ENCODE results near the gene SYNE3. TPM values are rescaled to one million over a fixed set of nuclear protein-coding genes. Genes with fewer than 3 reads are reported as not detected.

Gene SYNE3
- total and polyA plus RNA-seq, 4 donors = 2.0 to 12.2 (median 5.4) TPM

DNA sequence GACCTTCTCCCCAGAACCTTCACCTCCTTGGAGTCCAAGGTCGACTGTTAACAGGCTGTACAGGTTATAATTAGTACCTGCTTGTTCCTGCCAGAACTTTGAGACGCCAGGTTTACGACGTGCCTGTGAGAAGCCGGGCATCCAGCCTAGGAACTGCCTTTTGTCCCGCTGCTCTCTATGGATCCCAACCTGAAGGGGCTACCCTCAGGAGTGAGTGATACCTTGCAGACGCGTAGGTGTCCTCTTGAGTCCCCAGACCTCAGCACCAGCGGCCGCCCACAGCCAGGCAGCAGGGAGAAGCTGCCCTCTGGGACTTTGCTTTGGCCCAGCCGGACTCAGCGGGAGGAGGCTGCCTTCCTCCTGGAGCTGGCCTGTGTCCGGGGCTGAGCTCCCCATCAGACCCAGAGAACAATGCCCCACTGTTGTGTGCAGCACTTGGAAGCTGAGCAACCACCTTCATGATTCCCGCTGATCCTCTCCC, 16.2 kb downstream of the SYNE3 start:
- Histone ChIP-seq H3K27ac (ENCODE audit: low read depth, low read length) (peak overlapping the region; percentile 73), H3K4me3 (ENCODE audit: low read depth, low read length) (no peak overlapping the region), H3K9me3 (ENCODE audit: control insufficient read depth, insufficient read depth, low read length) (no peaks in the 10 kb centered on the region), H3K27me3 (ENCODE audit: control insufficient read depth, insufficient read depth, low read length) (no peaks in the 10 kb centered on the region), H3K4me1 (ENCODE audit: control insufficient read depth, insufficient read depth, low read length) (peaks cover 64% of the 10 kb centered on the region), H3K36me3 (ENCODE audit: control insufficient read depth, insufficient read depth, low read length) (peaks cover 3% of the 10 kb centered on the region)
- WGBS (ENCODE audit: insufficient coverage) = 74% methylated on average over 13 of the region's 14 CpGs
- DNase-seq (ENCODE audit: low read depth in 4 of 6, low spot score in 6 of 6) = no peak

DNA sequence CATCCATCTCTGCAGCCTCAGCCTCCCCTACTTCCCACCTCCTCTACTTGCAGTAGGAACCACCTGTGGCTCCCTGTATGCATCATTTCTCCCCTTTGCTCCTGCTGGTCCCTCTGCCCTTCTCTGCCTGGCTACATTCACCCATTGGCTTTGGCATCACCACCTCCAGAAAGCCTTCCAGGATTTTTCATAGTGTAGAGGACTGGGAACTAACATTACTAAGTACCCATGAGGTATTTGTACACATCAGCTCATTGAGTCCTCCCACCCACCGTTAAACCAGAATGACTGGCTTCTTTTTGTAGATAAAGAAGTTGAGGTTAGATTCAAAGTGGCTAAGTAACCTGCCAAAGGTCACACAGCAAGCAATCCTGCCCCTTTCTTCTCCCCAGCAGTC, 17.1 kb downstream of the SYNE3 start:
- no peak for DNase-seq (ENCODE audit: low read depth in 4 of 6, low spot score in 6 of 6)
- Histone ChIP-seq H3K27ac (ENCODE audit: low read depth, low read length) (peak overlapping the region; percentile 57), H3K4me1 (ENCODE audit: control insufficient read depth, insufficient read depth, low read length) (peaks cover 73% of the 10 kb centered on the region), H3K27me3 (ENCODE audit: control insufficient read depth, insufficient read depth, low read length) (no peaks in the 10 kb centered on the region), H3K36me3 (ENCODE audit: control insufficient read depth, insufficient read depth, low read length) (peaks cover 3% of the 10 kb centered on the region), H3K4me3 (ENCODE audit: low read depth, low read length) (no peak overlapping the region), H3K9me3 (ENCODE audit: control insufficient read depth, insufficient read depth, low read length) (no peaks in the 10 kb centered on the region)
- no CpG with 5 or more reads among the region's 1 CpG for WGBS (ENCODE audit: insufficient coverage)

DNA sequence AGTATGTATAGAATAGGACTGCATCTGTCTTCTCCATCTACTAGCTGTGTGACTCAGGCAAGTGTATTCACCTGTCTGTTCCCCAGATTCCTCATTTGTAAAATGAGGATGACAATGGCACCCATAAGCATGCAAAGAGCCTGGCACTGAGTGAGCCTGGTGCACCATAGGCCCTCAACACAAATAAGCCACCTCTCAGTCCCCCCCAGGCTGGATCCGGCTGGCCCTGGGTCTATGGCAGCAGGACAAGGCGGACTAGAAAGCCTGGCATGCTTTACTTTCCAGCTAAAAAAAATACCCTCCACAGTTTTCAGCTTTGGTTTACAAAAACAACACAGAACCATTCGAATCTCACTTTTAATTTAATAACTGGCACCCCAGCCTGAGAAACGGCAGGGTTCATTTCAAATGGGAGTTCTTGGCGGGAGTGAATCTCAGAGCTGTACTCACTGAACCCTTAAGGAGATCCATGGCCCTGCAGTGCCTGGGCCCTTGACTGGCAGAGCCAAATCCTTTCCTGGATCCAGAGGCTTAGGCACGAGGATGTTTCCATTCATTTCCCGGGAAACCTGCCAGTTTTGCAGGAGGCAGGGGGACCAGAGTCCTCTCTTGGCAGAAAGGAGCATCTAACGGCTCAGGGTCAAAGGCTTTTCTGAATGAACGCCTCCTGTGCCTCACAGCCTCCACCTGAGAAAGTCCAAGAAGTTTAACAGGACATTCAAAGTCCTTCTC, 17.7 kb downstream of the SYNE3 start:
- Histone ChIP-seq H3K27me3 (ENCODE audit: control insufficient read depth, insufficient read depth, low read length) (no peaks in the 10 kb centered on the region), H3K4me1 (ENCODE audit: control insufficient read depth, insufficient read depth, low read length) (peaks cover 78% of the 10 kb centered on the region), H3K9me3 (ENCODE audit: control insufficient read depth, insufficient read depth, low read length) (no peaks in the 10 kb centered on the region), H3K27ac (ENCODE audit: low read depth, low read length) (peak overlapping the region; percentile 57), H3K36me3 (ENCODE audit: control insufficient read depth, insufficient read depth, low read length) (peaks cover 3% of the 10 kb centered on the region), H3K4me3 (ENCODE audit: low read depth, low read length) (no peak overlapping the region)
- DNase-seq (ENCODE audit: low read depth in 4 of 6, low spot score in 6 of 6) = peak in 3 of 6 donors; percentile 59 to 91 (median 59)
- WGBS (ENCODE audit: insufficient coverage) = 42% methylated on average over 8 of the region's 9 CpGs

DNA sequence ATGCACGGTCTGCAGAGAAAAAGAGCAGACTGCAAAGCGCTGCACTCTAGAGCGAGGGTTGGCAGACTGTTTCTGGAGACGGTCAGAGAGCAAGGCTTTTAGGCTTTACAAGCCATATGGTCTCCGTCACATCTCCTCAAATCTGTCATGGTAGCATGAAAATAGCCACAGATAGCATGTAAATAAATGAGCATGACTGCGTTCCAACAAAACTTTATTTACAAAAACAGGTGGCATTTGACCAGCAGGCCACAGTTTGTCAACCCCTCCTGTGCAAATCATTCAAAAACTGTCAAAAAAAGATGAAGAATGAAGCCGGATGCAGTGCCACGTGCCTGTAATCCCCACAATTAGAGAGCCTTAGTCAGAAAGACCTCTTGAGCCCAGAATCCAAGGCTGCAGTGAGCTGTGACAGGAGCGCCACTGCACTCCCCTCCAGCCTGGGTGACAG, 18.9 kb downstream of the SYNE3 start:
- H3K9me3 ChIP-seq (ENCODE audit: control insufficient read depth, insufficient read depth, low read length) = no peaks in the 10 kb centered on the region
- H3K27me3 ChIP-seq (ENCODE audit: control insufficient read depth, insufficient read depth, low read length) = no peaks in the 10 kb centered on the region
- H3K4me1 ChIP-seq (ENCODE audit: control insufficient read depth, insufficient read depth, low read length) = peaks cover 85% of the 10 kb centered on the region
- no peak overlapping the region for H3K4me3 ChIP-seq (ENCODE audit: low read depth, low read length)
- DNase-seq (ENCODE audit: low read depth in 4 of 6, low spot score in 6 of 6) = peak in 1 of 6 donors; percentile 64
- 69% methylated on average over 6 of the region's 9 CpGs for WGBS (ENCODE audit: insufficient coverage)
- H3K36me3 ChIP-seq (ENCODE audit: control insufficient read depth, insufficient read depth, low read length) = peaks cover 3% of the 10 kb centered on the region
- H3K27ac ChIP-seq (ENCODE audit: low read depth, low read length) = no peak overlapping the region

DNA sequence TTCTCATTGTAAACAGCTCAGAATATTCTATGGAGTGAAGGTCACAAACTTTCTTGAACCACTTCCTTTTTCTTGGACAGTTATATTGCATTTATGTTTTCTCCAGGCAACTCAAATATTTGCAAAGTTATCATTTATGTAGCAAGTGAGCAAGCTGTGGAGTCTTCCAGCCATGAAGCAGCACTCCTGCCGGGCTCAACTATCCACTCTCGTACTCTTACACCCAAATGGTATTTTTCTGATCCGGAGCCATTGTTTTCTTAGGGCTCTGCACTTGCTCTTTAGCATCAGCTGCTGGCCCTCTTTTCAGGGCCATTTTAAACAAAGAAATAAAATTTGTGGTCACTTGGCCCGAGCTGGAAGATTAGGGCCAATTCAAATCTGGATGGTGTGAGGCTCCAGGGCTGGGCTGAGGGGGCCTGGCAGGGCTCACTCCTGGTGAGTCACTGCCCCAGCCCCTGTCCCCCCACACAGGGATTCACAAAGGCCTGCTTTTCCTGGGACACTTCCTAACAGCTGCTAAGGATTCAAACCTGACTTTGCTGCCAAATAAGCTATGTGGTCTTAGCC, 19.7 kb downstream of the SYNE3 start:
- H3K27me3 ChIP-seq (ENCODE audit: control insufficient read depth, insufficient read depth, low read length) = no peaks in the 10 kb centered on the region
- H3K9me3 ChIP-seq (ENCODE audit: control insufficient read depth, insufficient read depth, low read length) = no peaks in the 10 kb centered on the region
- peak overlapping the region; percentile 4 for H3K27ac ChIP-seq (ENCODE audit: low read depth, low read length)
- no peak overlapping the region for H3K4me3 ChIP-seq (ENCODE audit: low read depth, low read length)
- H3K36me3 ChIP-seq (ENCODE audit: control insufficient read depth, insufficient read depth, low read length) = peaks cover 3% of the 10 kb centered on the region
- peak in 1 of 6 donors; percentile 87 for DNase-seq (ENCODE audit: low read depth in 4 of 6, low spot score in 6 of 6)
- 10% methylated on average over 4 of the region's 4 CpGs for WGBS (ENCODE audit: insufficient coverage)
- H3K4me1 ChIP-seq (ENCODE audit: control insufficient read depth, insufficient read depth, low read length) = peaks cover 81% of the 10 kb centered on the region

DNA sequence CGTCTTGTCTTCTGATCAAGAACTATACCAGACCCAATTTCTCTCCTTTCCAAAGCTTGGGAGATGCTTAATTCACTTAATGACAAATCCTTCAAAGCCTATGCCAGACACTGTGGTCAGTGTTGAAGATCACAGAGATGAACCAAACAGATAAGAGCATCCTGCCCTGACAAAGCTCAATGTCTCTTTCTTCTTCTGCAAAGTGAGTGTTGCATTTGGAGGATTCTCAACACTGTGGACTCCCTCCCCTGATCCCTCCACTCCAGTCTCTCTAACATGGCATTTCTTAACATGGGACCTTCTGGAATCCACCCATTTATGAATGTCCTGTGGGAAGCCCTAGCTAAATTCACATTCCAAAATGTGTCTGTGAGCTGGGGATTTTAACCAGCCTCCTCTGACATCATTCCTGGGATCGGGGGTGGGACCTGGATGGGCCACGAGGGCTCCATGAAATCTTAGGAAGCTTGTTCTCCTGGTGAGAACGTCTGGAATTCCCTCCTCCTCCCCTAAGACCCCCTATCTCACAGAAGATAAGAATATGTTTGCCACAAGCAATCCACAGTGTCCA, 20.3 kb downstream of the SYNE3 start:
- no peak overlapping the region for H3K4me3 ChIP-seq (ENCODE audit: low read depth, low read length)
- WGBS (ENCODE audit: insufficient coverage) = 39% methylated on average over 2 of the region's 4 CpGs
- peaks cover 76% of the 10 kb centered on the region for H3K4me1 ChIP-seq (ENCODE audit: control insufficient read depth, insufficient read depth, low read length)

DNA sequence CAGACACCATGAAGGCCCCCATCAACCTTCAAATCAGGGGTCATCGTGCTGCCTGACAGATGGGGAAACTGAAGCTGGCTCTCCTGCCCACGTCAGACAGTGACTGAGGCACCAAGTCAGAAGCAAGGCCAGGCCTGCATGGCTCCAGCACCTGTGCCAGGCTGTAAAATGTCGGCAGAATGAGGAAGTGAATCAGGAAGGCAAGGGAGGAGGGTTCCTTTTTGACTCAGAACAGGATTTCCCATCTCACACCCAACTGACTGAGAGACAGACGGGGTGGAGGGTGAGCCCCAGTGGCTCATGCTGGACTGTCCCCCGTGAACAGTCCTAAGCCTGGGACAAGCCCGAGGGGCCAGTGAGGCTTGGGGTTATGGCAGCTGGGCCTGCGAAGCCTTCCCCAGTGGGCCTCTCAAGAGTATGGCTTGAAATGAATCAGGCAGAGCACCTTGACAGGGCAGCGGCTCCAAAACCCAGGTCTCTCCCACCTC, 20.9 kb downstream of the SYNE3 start:
- H3K4me1 ChIP-seq (ENCODE audit: control insufficient read depth, insufficient read depth, low read length) = peaks cover 75% of the 10 kb centered on the region
- H3K27me3 ChIP-seq (ENCODE audit: control insufficient read depth, insufficient read depth, low read length) = no peaks in the 10 kb centered on the region
- no peak for DNase-seq (ENCODE audit: low read depth in 4 of 6, low spot score in 6 of 6)
- peaks cover 3% of the 10 kb centered on the region for H3K36me3 ChIP-seq (ENCODE audit: control insufficient read depth, insufficient read depth, low read length)
- WGBS (ENCODE audit: insufficient coverage) = 88% methylated on average over 4 of the region's 8 CpGs
- H3K4me3 ChIP-seq (ENCODE audit: low read depth, low read length) = no peak overlapping the region
- H3K9me3 ChIP-seq (ENCODE audit: control insufficient read depth, insufficient read depth, low read length) = no peaks in the 10 kb centered on the region
- H3K27ac ChIP-seq (ENCODE audit: low read depth, low read length) = peak overlapping the region; percentile 68

More for the DNA sequence above, 20.3 kb downstream of the SYNE3 start:
- Histone ChIP-seq H3K27ac (ENCODE audit: low read depth, low read length) (peak overlapping the region; percentile 4), H3K27me3 (ENCODE audit: control insufficient read depth, insufficient read depth, low read length) (no peaks in the 10 kb centered on the region), H3K36me3 (ENCODE audit: control insufficient read depth, insufficient read depth, low read length) (peaks cover 3% of the 10 kb centered on the region), H3K9me3 (ENCODE audit: control insufficient read depth, insufficient read depth, low read length) (no peaks in the 10 kb centered on the region)
- DNase-seq (ENCODE audit: low read depth in 4 of 6, low spot score in 6 of 6) = no peak

DNA sequence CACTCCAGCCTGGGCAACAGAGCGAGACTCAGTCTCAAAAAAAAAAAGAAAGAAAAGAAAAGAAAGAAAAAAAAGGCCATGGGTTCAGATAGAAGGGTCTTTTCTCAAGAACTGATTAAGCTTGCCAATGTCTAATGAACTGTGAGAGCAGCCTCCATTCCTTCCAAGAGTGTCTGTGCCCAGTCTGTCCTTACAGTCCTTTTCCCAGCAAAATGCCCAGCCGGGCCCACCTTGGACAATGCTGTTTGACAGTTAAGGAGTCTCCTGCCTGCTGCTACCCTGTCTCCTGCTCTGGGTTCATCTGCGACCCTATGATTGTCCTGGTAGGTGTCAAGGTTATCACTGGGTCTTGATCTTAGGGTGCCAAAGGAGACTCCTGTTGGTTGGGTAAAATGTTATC, 21.4 kb downstream of the SYNE3 start:
- no peaks in the 10 kb centered on the region for H3K27me3 ChIP-seq (ENCODE audit: control insufficient read depth, insufficient read depth, low read length)
- peak in 1 of 6 donors; percentile 74 for DNase-seq (ENCODE audit: low read depth in 4 of 6, low spot score in 6 of 6)
- no peaks in the 10 kb centered on the region for H3K9me3 ChIP-seq (ENCODE audit: control insufficient read depth, insufficient read depth, low read length)
- H3K27ac ChIP-seq (ENCODE audit: low read depth, low read length) = peak overlapping the region; percentile 68
- H3K4me3 ChIP-seq (ENCODE audit: low read depth, low read length) = no peak overlapping the region
- WGBS (ENCODE audit: insufficient coverage) = 41% methylated on average over 3 of the region's 3 CpGs
- H3K36me3 ChIP-seq (ENCODE audit: control insufficient read depth, insufficient read depth, low read length) = no peaks in the 10 kb centered on the region
- peaks cover 73% of the 10 kb centered on the region for H3K4me1 ChIP-seq (ENCODE audit: control insufficient read depth, insufficient read depth, low read length)

DNA sequence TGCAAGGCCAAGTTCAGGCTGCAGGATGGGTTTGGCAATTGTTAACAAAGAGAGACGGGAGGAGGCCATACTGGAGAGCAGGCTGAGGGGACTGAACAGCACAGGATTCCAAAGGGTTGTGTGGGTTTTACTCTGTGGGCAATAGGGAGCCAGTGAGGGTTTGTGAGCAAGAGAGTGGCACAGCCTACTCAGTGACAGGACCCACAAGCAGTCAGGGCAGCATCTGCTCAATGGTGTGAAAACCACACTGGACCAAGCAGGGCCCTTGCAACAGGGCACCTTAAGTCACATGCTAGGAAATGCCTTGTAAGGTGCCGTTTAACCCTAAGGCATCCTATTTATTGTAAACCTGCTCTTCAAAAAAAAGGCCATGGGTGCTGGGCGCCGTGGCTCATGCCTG, 22.0 kb downstream of the SYNE3 start:
- no peak overlapping the region for H3K27ac ChIP-seq (ENCODE audit: low read depth, low read length)
- H3K9me3 ChIP-seq (ENCODE audit: control insufficient read depth, insufficient read depth, low read length) = no peaks in the 10 kb centered on the region
- no peaks in the 10 kb centered on the region for H3K36me3 ChIP-seq (ENCODE audit: control insufficient read depth, insufficient read depth, low read length)
- DNase-seq (ENCODE audit: low read depth in 4 of 6, low spot score in 6 of 6) = no peak
- peaks cover 73% of the 10 kb centered on the region for H3K4me1 ChIP-seq (ENCODE audit: control insufficient read depth, insufficient read depth, low read length)
- WGBS (ENCODE audit: insufficient coverage) = 64% methylated on average over 1 of the region's 4 CpGs
- H3K27me3 ChIP-seq (ENCODE audit: control insufficient read depth, insufficient read depth, low read length) = no peaks in the 10 kb centered on the region
- H3K4me3 ChIP-seq (ENCODE audit: low read depth, low read length) = no peak overlapping the region

Measured in spinal cord (tissue), 10 donors.